Measurements from ENCODE around the gene ZFPM1.

DNA sequence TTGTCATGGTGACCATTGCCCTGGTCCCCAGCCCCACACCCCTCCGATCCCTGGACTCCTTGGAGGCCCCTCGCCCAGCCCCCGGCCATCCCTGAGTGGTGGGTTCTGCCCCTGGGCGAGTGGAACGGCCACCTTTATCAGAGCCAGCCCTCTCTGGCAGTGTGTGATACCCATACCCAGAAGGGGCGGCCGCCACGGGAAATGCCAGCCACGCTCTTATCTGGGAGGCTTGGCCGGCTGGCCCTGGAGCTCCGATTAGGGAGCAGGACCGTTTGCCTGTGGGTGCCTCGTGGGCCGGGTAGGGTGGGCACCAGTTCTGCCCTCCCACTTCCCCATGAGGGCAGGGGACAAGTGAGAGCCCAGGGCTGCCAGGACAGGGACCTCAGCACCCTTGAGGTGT lies 58.8 kb downstream of the ZFPM1 start:
- TF ChIP-seq POLR2A (IDR thresholded peaks at IDR 0.05) = no peak
- TF ChIP-seq, protein P1, sequence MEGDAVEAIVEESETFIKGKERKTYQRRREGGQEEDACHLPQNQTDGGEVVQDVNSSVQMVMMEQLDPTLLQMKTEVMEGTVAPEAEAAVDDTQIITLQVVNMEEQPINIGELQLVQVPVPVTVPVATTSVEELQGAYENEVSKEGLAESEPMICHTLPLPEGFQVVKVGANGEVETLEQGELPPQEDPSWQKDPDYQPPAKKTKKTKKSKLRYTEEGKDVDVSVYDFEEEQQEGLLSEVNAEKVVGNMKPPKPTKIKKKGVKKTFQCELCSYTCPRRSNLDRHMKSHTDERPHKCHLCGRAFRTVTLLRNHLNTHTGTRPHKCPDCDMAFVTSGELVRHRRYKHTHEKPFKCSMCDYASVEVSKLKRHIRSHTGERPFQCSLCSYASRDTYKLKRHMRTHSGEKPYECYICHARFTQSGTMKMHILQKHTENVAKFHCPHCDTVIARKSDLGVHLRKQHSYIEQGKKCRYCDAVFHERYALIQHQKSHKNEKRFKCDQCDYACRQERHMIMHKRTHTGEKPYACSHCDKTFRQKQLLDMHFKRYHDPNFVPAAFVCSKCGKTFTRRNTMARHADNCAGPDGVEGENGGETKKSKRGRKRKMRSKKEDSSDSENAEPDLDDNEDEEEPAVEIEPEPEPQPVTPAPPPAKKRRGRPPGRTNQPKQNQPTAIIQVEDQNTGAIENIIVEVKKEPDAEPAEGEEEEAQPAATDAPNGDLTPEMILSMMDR (IDR thresholded peaks at IDR 0.05) = no peak
